ENCODE measurements around the gene BRS3.

DNA sequence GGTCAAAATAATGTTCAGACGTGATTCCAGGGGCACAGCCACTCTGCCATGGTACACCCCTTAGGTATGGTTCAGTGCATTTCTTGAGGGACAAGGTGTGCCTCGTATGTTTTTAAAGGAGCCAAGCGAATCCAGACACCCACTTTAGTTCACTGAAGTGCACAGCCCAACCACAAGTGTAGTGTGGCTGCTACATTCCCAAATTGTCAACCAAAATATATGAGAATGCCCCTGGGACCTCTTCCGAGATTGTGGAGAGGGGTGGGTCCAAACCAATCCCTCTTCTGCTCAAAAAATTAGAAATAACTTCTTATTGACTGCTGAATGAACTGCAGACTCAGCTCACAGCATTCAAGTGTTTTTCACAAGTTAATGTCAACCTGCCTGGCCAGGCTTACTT, 7.4 kb upstream of the BRS3 start:
- TF ChIP-seq, protein P1, sequence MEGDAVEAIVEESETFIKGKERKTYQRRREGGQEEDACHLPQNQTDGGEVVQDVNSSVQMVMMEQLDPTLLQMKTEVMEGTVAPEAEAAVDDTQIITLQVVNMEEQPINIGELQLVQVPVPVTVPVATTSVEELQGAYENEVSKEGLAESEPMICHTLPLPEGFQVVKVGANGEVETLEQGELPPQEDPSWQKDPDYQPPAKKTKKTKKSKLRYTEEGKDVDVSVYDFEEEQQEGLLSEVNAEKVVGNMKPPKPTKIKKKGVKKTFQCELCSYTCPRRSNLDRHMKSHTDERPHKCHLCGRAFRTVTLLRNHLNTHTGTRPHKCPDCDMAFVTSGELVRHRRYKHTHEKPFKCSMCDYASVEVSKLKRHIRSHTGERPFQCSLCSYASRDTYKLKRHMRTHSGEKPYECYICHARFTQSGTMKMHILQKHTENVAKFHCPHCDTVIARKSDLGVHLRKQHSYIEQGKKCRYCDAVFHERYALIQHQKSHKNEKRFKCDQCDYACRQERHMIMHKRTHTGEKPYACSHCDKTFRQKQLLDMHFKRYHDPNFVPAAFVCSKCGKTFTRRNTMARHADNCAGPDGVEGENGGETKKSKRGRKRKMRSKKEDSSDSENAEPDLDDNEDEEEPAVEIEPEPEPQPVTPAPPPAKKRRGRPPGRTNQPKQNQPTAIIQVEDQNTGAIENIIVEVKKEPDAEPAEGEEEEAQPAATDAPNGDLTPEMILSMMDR (IDR thresholded peaks at IDR 0.05; ENCODE audit: low read depth, low read length), result no peak
- TF ChIP-seq, protein P2, sequence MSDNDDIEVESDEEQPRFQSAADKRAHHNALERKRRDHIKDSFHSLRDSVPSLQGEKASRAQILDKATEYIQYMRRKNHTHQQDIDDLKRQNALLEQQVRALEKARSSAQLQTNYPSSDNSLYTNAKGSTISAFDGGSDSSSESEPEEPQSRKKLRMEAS (IDR thresholded peaks at IDR 0.05; ENCODE audit: low read depth, low read length), result no peak
- no peak for TF ChIP-seq POLR2A (IDR thresholded peaks at IDR 0.05; ENCODE audit: extremely low read depth, insufficient read length)
- no peak for TF ChIP-seq MYC (IDR thresholded peaks at IDR 0.05; ENCODE audit: low read depth, low read length)

All from NB4 (cell line).